Left ventricle myocardium inferior (tissue), 1 donor: ENCODE results near the gene ATF5. TPM values are rescaled to one million over a fixed set of nuclear protein-coding genes. Genes with fewer than 3 reads are reported as not detected.
A peak's percentile ranks its signal among the peaks of the same experiment; 100 is the strongest.

ENCODE experiments used
- DNase-seq: peaks from one replicate; pipeline ENCODE4 v3.0.0-alpha.2; 2020
- H3K27ac ChIP-seq: fragments of 200-600 bp; replicated peaks from 2 replicates; pipeline ENCODE4 v1.8.0; 2021
- H3K27me3 ChIP-seq: fragments of 200-600 bp; 2 replicates; pipeline ENCODE4 v1.8.0; 2021; ENCODE audit warnings: low read depth
- H3K36me3 ChIP-seq: fragments of 200-600 bp; 2 replicates; pipeline ENCODE4 v1.8.0; 2021
- H3K4me1 ChIP-seq: fragments of 200-600 bp; 2 replicates; pipeline ENCODE4 v1.8.0; 2021
- H3K4me3 ChIP-seq: fragments of 200-600 bp; 2 replicates; pipeline ENCODE4 v1.8.0; 2021; ENCODE audit warnings: mild to moderate bottlenecking, moderate library complexity
- H3K9me3 ChIP-seq: fragments of 200-600 bp; replicated peaks from 2 replicates; pipeline ENCODE4 v1.8.0; 2021
- CTCF ChIP-seq: fragments of 200-600 bp; IDR thresholded peaks from 2 replicates; pipeline ENCODE4 v1.8.0; 2021; ENCODE audit warnings: antibody characterized with exemption, mild to moderate bottlenecking, borderline replicate concordance
- intact Hi-C: fragments of 100-400 bp; cut with micrococcal nuclease; formaldehyde crosslinking; loops from one replicate; pipeline ENCODE4 v1.11.0; 2022
- total RNA-seq: library from RNA; stranded (reverse); fragmentation: NEBNext Ultra II Directional; extraction: Animal tissue kit (Norgen Biotek cat#: 25700); gene quantifications from one replicate; pipeline ENCODE4 v1.2.1, GENCODE V29; 2021
- donor health status: DM: no; HTN: yes; CAD: no; lungs with severe emphysema.

ATF5 gene
- total RNA-seq, 1 donor from 2014 or later, result 8.6 TPM

- DNase-seq, result no peak
- Histone ChIP-seq H3K36me3 (no peaks in the 10 kb centered on the region), H3K9me3 (no peaks in the 10 kb centered on the region), H3K4me3 (no peak overlapping the region), H3K27ac (no peak overlapping the region), H3K27me3 (peaks cover 16% of the 10 kb centered on the region), H3K4me1 (peaks cover 10% of the 10 kb centered on the region)
- TF ChIP-seq CTCF, result no peak
- intact Hi-C loops, result no loop called here
These were observed 33.3 kb upstream of the ATF5 start for GRCh38 chr19:49895566-49896297.

- Histone ChIP-seq H3K36me3 (no peaks in the 10 kb centered on the region), H3K27ac (peak within 1 kb of the TSS; percentile 42), H3K9me3 (no peaks in the 10 kb centered on the region), H3K4me1 (peaks cover 10% of the 10 kb centered on the region), H3K4me3 (peak within 1 kb of the TSS; percentile 23), H3K27me3 (peaks cover 11% of the 10 kb centered on the region)
- no peak for TF ChIP-seq CTCF
- intact Hi-C loops, result no loop called here
- no peak for DNase-seq
These were observed 32.0 kb upstream of the ATF5 start, which contains the start of gene IL4I1 for GRCh38 chr19:49896863-49897621. Gene IL4I1, minus strand, starts transcription at chr19:49896887. Its CDS starts 727 bp downstream, at chr19:49896160.

GRCh38 chr19:49904136-49904535, 24.9 kb upstream of the ATF5 start:
- TF ChIP-seq CTCF, result no peak
- H3K9me3 ChIP-seq, result no peaks in the 10 kb centered on the region
- no peak overlapping the region for H3K4me3 ChIP-seq
- intact Hi-C loops, result no loop called here
- no peak for DNase-seq
- H3K36me3 ChIP-seq, result peaks cover 24% of the 10 kb centered on the region
- no peak overlapping the region for H3K27ac ChIP-seq
- no peaks in the 10 kb centered on the region for H3K27me3 ChIP-seq
- H3K4me1 ChIP-seq, result no peaks in the 10 kb centered on the region

- Histone ChIP-seq H3K9me3 (no peaks in the 10 kb centered on the region), H3K27ac (no peak overlapping the region), H3K36me3 (peaks cover 31% of the 10 kb centered on the region), H3K27me3 (no peaks in the 10 kb centered on the region), H3K4me1 (peaks cover 9% of the 10 kb centered on the region), H3K4me3 (no peak overlapping the region)
- no peak for TF ChIP-seq CTCF
- no peak for DNase-seq
- intact Hi-C loops, result no loop called here
These were observed 22.0 kb upstream of the ATF5 start for GRCh38 chr19:49906879-49907564.

- no peaks in the 10 kb centered on the region for H3K27me3 ChIP-seq
- H3K27ac ChIP-seq, result no peak overlapping the region
- peaks cover 32% of the 10 kb centered on the region for H3K36me3 ChIP-seq
- peaks cover 9% of the 10 kb centered on the region for H3K4me1 ChIP-seq
- TF ChIP-seq CTCF, result no peak
- no peak for DNase-seq
- no peak overlapping the region for H3K4me3 ChIP-seq
- intact Hi-C loops, result no loop called here
- no peaks in the 10 kb centered on the region for H3K9me3 ChIP-seq
These were observed 21.1 kb upstream of the ATF5 start for GRCh38 chr19:49907745-49908446.
